K562 (cell line): ENCODE data around the gene CENPU. TPM values are rescaled to one million over a fixed set of nuclear protein-coding genes. Genes with fewer than 3 reads are reported as not detected.

Experiments used
- ARID1B ChIP-seq: fragments of 450-650 bp; IDR thresholded peaks from 2 replicates; pipeline ENCODE4 v1.6.1; 2016; ENCODE audit warnings: antibody characterized with exemption, mild to moderate bottlenecking, inconsistent platforms
- ATF3 ChIP-seq, 2 experiments: fragments of 450-650 bp in 1 of 2; sonication (generic) in 1 of 2; formaldehyde crosslinking in 1 of 2; IDR thresholded peaks in 1 of 2; conservative IDR thresholded peaks in 1 of 2; 2 replicates each; pipeline versions ENCODE4 v1.6.1 to v1.8.1; 2016 to 2023; ENCODE audit warnings: mild to moderate bottlenecking in 2 of 2, moderate library complexity in 2 of 2, inconsistent platforms in 1 of 2, missing genetic modification reagents in 1 of 2
- BMI1 ChIP-seq: fragments of 150-350 bp; IDR thresholded peaks from 2 replicates; pipeline ENCODE4 v1.6.1; 2014; ENCODE audit warnings: low read length
- GABPA ChIP-seq: fragments of 200-800 bp; sonication (Bioruptor generic); conservative IDR thresholded peaks from 2 replicates; pipeline ENCODE4 v1.6.1; 2016; ENCODE audit warnings: low read depth, missing genetic modification characterization, missing compliant biosample characterization
- HDAC1 ChIP-seq, 2 experiments: fragments of 450-650 bp; IDR thresholded peaks; 2 replicates each; pipeline ENCODE4 v1.6.1; 2016 to 2017; ENCODE audit warnings: inconsistent platforms in 1 of 2, mild to moderate bottlenecking in 1 of 2, moderate library complexity in 1 of 2
- HNRNPL ChIP-seq: fragments of 200-400 bp; formaldehyde crosslinking; IDR thresholded peaks from 2 replicates; pipeline ENCODE4 v1.6.1; 2017; ENCODE audit warnings: low read depth, mild to moderate bottlenecking, low read length
- HNRNPLL ChIP-seq: fragments of 200-400 bp; formaldehyde crosslinking; IDR thresholded peaks from 2 replicates; pipeline ENCODE4 v1.6.1; 2017; ENCODE audit warnings: low read length, low read depth, mild to moderate bottlenecking; ENCODE audit not compliant: poor library complexity, severe bottlenecking
- KDM1A ChIP-seq, 2 experiments: fragments of 450-650 bp; IDR thresholded peaks; 2 replicates each; pipeline ENCODE4 v1.6.1; 2016; ENCODE audit warnings: mild to moderate bottlenecking in 2 of 2
- NCOR1 ChIP-seq: fragments of 450-650 bp; IDR thresholded peaks from 2 replicates; pipeline ENCODE4 v1.6.1; 2016; ENCODE audit warnings: mild to moderate bottlenecking, moderate library complexity
- RUNX1 ChIP-seq: sonication (generic); IDR thresholded peaks from 2 replicates; pipeline ENCODE4 v1.6.1; 2016; ENCODE audit warnings: antibody characterized with exemption, low read depth
- TCF7L2 ChIP-seq: fragments of 150-350 bp; IDR thresholded peaks from 2 replicates; pipeline ENCODE4 v1.6.1; 2016; ENCODE audit warnings: low read depth, mild to moderate bottlenecking, low read length, moderate library complexity
- ZNF449 ChIP-seq: fragments of 250-450 bp; sonication (Bioruptor Pico); IDR thresholded peaks from 2 replicates; pipeline ENCODE4 v1.8.0; 2022; ENCODE audit warnings: moderate library complexity, mild to moderate bottlenecking, inconsistent platforms
- ZNF592 ChIP-seq: fragments of 450-650 bp; IDR thresholded peaks from 2 replicates; pipeline ENCODE4 v1.6.1; 2017; ENCODE audit warnings: antibody characterized with exemption, mild to moderate bottlenecking
- ZNF609 ChIP-seq: sonication (generic); formaldehyde crosslinking; IDR thresholded peaks from 2 replicates; pipeline ENCODE4 v1.8.1; 2023; ENCODE audit warnings: missing genetic modification reagents, mild to moderate bottlenecking, borderline replicate concordance
- polyA plus RNA-seq, 8 experiments: library from polyadenylated mRNA; depleted of rRNA in 4 of 8; stranded (reverse) in 5 of 8; unstranded in 3 of 8; fragments of >200 nt; fragmentation: Nextera tagmentation in 2 of 8; fragmentation: Illumina TruSeq in 1 of 8; extraction: Ambion mirVana in 2 of 8; extraction: Trizol in 1 of 8; gene quantifications; 2 replicates each; pipeline versions ENCODE4 v1.2.1 to v1.2.3, GENCODE V29; 2011 to 2014; ENCODE audit warnings: inconsistent platforms in 1 of 8, missing spikeins in 1 of 8
- total RNA-seq, 7 experiments: library from RNA; depleted of rRNA in 6 of 7; stranded (reverse); fragments of >200 nt in 6 of 7; fragmentation: Illumina TruSeq in 2 of 7; extraction: Trizol in 2 of 7; gene quantifications; 2 replicates each; pipeline versions ENCODE4 v1.2.1 to v1.2.3, GENCODE V29; 2011 to 2021; ENCODE audit warnings: low replicate concordance in 1 of 7
- TF ChIP-seq, protein P1 (sequence below): fragments of 250-450 bp; sonication (Bioruptor Pico); IDR thresholded peaks from 2 replicates; pipeline ENCODE4 v1.8.0; 2021; ENCODE audit warnings: moderate library complexity, mild to moderate bottlenecking, inconsistent platforms

The CENPU gene
- total and polyA plus RNA-seq, 9 of the 15 experiments (the other 6 are each of a cell fraction or from before 2014, with no cell fraction given) = 39.4 to 98.7 (median 84.3) TPM

- no peak for TF ChIP-seq ZNF609 (CRISPR knock-in tag)
- TF ChIP-seq HNRNPL = no peak
- TF ChIP-seq KDM1A (IDR thresholded peaks at IDR 0.05) = no peak
- no peak for TF ChIP-seq HNRNPLL
- no peak for TF ChIP-seq RUNX1
- TF ChIP-seq ATF3 (IDR thresholded peaks at IDR 0.05) = no peak
- no peak for TF ChIP-seq ATF3 (CRISPR knock-in tag; conservative IDR thresholded peaks at IDR 0.05)
- peak; percentile 66 for TF ChIP-seq ZNF592
- no peak for TF ChIP-seq BMI1
- peak; percentile 56; the same call in 1 of the 2 replicates for TF ChIP-seq ARID1B
- TF ChIP-seq, protein P1, sequence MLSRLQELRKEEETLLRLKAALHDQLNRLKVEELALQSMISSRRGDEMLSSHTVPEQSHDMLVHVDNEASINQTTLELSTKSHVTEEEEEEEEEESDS (CRISPR knock-in tag) = no peak
- no peak for TF ChIP-seq TCF7L2
- TF ChIP-seq GABPA (tag) = no peak
- peak; percentile 56 for TF ChIP-seq NCOR1
- TF ChIP-seq HDAC1 (IDR thresholded peaks at IDR 0.05) = 0 out of 4 replicates have a peak, but pooled peaks of 1 of the 2 experiments have one; percentile 10
- no peak for TF ChIP-seq ZNF449
These were observed 13.3 kb upstream of the CENPU start (continued) for GRCh38 chr4:184747034-184747830.
